ENCODE results near the gene AUTS2. TPM values are rescaled to one million over a fixed set of nuclear protein-coding genes. Genes with fewer than 3 reads are reported as not detected.

Gene AUTS2
- total RNA-seq, 1 experiment from 2014 or later: 42.1 TPM

- BruUV-seq (replicated peaks): no TSS peak
- intact Hi-C loops (cut with micrococcal nuclease; ENCODE audit: unreplicated experiment): no loop called here
- Histone ChIP-seq H3K4me1 (ENCODE audit: insufficient read depth, low read length, poor library complexity, severe bottlenecking) (no peaks in the 10 kb centered on the region), H3K27ac (ENCODE audit: low read depth, low read length, poor library complexity, severe bottlenecking) (no peak overlapping the region), H3K4me3 (ENCODE audit: low read depth, low read length, poor library complexity, severe bottlenecking) (no peak overlapping the region), H3K36me3 (ENCODE audit: insufficient read depth, low read length, poor library complexity, severe bottlenecking) (no peaks in the 10 kb centered on the region), H3K9me3 (ENCODE audit: low read depth, low read length, poor library complexity, severe bottlenecking) (no peaks in the 10 kb centered on the region), H3K27me3 (replicated peaks; ENCODE audit: insufficient read depth, low read depth, low read length, poor library complexity) (no peaks in the 10 kb centered on the region)
- DNase-seq (ENCODE audit: low spot score): no peak
- TF ChIP-seq CTCF (conservative IDR thresholded peaks at IDR 0.05; ENCODE audit: low read depth, low read length) (no peak), EZH2 (IDR thresholded peaks at IDR 0.05; ENCODE audit: borderline replicate concordance, low read depth, low read length, poor library complexity, severe bottlenecking) (no peak)
- ChIA-PET POLR2A (ENCODE audit: low non-redundant PET) (no interaction called here), CTCF (no interaction called here)
Observed at GRCh38 chr7:70379210-70379609, 780.9 kb downstream of the AUTS2 start.

- intact Hi-C loops (cut with micrococcal nuclease; ENCODE audit: unreplicated experiment): no loop called here
- H3K9me3 ChIP-seq (ENCODE audit: low read depth, low read length, poor library complexity, severe bottlenecking): no peaks in the 10 kb centered on the region
- no peak for TF ChIP-seq CTCF (conservative IDR thresholded peaks at IDR 0.05; ENCODE audit: low read depth, low read length)
- no peak for TF ChIP-seq EZH2 (IDR thresholded peaks at IDR 0.05; ENCODE audit: borderline replicate concordance, low read depth, low read length, poor library complexity, severe bottlenecking)
- no peaks in the 10 kb centered on the region for H3K4me1 ChIP-seq (ENCODE audit: insufficient read depth, low read length, poor library complexity, severe bottlenecking)
- BruUV-seq (replicated peaks): no TSS peak
- H3K27me3 ChIP-seq (replicated peaks; ENCODE audit: insufficient read depth, low read depth, low read length, poor library complexity): no peaks in the 10 kb centered on the region
- CTCF ChIA-PET: no interaction called here
- no peaks in the 10 kb centered on the region for H3K36me3 ChIP-seq (ENCODE audit: insufficient read depth, low read length, poor library complexity, severe bottlenecking)
- H3K4me3 ChIP-seq (ENCODE audit: low read depth, low read length, poor library complexity, severe bottlenecking): no peak overlapping the region
- H3K27ac ChIP-seq (ENCODE audit: low read depth, low read length, poor library complexity, severe bottlenecking): no peak overlapping the region
- no peak for DNase-seq (ENCODE audit: low spot score)
- POLR2A ChIA-PET (ENCODE audit: low non-redundant PET): no interaction called here
Observed at GRCh38 chr7:70380421-70381015, 782.2 kb downstream of the AUTS2 start.

DNA sequence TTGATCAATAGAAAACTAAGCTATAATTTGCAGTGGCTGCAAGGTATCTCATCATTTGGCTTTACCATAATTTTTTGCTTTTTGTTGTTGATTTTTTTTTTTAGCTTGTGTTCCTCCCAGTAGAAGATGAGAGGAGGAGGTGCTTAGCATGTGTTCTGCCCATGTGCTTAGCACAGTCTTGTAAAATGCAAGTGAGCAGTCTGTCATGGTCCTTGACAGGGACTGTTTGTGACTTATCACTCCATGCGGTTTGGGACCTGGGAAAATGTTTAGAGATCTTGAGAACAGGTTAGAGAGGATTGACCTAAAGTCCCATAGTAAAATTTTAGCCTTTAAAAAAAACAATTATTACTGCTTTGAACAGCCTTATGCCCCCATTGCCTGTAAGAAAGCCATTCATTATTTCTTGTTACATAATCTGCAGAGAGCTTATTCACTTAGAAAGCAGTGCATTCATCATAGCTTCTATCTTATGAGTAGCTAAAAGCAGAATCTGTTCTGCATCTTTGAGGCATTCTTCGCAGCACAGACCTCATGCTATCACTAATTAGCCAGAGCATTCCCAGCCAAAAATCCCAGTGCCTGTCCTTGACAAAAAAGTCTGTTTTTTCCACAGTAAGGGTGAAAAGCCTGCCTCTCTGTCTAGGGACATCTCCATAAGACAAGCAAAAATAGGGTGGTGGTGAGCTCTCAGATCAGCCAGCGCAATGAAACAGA, 784.9 kb downstream of the AUTS2 start:
- ChIA-PET CTCF (no interaction called here), POLR2A (ENCODE audit: low non-redundant PET) (no interaction called here)
- Histone ChIP-seq H3K27ac (ENCODE audit: low read depth, low read length, poor library complexity, severe bottlenecking) (no peak overlapping the region), H3K27me3 (replicated peaks; ENCODE audit: insufficient read depth, low read depth, low read length, poor library complexity) (no peaks in the 10 kb centered on the region), H3K4me1 (ENCODE audit: insufficient read depth, low read length, poor library complexity, severe bottlenecking) (no peaks in the 10 kb centered on the region), H3K4me3 (ENCODE audit: low read depth, low read length, poor library complexity, severe bottlenecking) (no peak overlapping the region), H3K9me3 (ENCODE audit: low read depth, low read length, poor library complexity, severe bottlenecking) (no peaks in the 10 kb centered on the region), H3K36me3 (ENCODE audit: insufficient read depth, low read length, poor library complexity, severe bottlenecking) (no peaks in the 10 kb centered on the region)
- BruUV-seq (replicated peaks): no TSS peak
- no peak for DNase-seq (ENCODE audit: low spot score)
- no peak for TF ChIP-seq EZH2 (IDR thresholded peaks at IDR 0.05; ENCODE audit: borderline replicate concordance, low read depth, low read length, poor library complexity, severe bottlenecking)
- no peak for TF ChIP-seq CTCF (conservative IDR thresholded peaks at IDR 0.05; ENCODE audit: low read depth, low read length)
- intact Hi-C loops (cut with micrococcal nuclease; ENCODE audit: unreplicated experiment): no loop called here

Data from A673 (cell line).